ENCODE results near the gene FZD2.

FZD2 gene

DNA sequence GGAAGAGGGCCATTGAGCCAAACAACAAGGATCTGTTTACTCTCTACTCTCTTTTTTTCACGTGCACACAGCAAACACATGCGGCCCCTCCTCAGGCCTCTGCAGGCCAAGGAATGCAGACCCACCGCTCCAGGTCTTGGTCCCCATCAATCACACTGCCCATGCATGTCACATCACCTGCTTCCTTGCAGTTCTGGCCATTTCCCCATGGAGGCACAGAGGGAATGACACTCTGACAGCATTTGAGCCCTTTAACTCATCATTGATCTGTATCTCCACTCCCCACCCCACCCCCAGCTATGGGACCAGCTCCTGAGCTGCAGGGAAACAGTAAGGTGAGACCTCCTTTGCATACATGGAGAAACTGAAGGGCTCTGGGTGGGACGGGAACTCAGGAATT, 53.0 kb downstream of the FZD2 start:
- no peak for DNase-seq

Measured in NCI-H1694 treated with DMSO at 0.1 percent for 48 hours (cell line).